ENCODE results near the gene CLMP.
"Not testable (repeated sequence)": the region's sequence is repeated elsewhere in the genome, so short reads cannot be mapped to it uniquely, and the experiment has no call there.

CLMP gene

DNA sequence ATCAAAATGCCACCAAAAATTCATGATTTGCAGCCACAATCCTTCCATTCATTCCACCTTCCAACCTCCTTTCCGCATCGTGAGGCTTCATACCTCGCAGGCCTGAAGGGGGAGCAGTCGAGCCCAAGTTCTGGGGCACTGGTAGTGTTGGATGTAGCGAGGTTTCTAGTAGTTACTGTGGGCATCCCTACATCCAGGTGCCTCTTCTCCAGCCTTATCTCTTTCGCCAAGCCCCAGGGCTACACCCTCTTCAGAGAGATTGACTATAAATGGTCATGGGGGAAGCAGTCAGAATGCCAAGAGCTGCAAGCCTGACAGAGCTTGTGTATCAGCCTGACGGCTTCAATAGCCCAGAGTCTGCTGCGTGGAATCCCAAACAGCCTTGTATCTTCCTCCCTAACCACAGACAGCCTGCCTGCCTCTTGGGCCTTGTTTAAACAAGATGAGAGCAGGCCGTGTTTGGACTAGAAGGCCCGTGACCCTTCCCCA, 28.9 kb downstream of the CLMP start:
- DNase-seq, result peak; percentile 78

GRCh38 chr11:123164732-123165450, 30.2 kb downstream of the CLMP start:
- DNase-seq, result no peak

- no peak for DNase-seq
Observed at GRCh38 chr11:123163621-123164020, 31.4 kb downstream of the CLMP start.

- no peak for DNase-seq
Observed at GRCh38 chr11:123161376-123162030, 33.5 kb downstream of the CLMP start.

DNA sequence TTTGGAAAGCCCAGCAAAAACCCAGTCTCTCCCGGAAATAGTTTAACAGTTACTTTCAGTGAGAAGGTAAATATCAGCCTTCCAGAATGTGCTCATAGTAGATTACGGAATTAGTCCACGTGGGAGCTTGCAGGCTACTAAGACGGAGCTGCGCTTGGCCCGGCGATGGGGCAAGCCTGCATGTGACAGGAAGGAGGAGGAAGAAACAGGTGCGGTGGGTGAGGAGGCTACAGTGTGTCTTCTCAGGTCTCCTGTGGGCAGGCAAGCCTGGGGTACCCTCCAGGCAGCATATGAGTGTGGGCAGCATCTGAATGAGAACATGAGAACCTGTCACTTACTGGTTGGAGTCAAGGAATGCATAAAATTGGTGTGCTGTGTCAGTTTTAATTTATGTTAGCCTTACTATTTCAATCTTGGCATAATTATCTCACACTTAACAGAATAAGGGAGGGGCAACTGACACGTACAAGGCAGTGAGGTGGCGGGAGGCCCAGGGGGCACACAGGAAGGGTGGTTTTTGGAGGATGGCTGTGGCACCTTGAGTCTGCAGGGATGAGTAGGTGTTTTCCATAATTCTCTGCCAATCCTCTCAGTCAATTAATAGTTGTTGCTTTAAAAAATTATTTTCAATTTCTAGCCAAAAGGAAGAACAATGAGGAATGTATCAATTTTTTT, 35.7 kb downstream of the CLMP start:
- no peak for DNase-seq

- no peak for DNase-seq
Observed at GRCh38 chr11:123158033-123159003, 36.7 kb downstream of the CLMP start.

- no peak for DNase-seq
Observed at GRCh38 chr11:123152951-123153350, 42.1 kb downstream of the CLMP start.

DNA sequence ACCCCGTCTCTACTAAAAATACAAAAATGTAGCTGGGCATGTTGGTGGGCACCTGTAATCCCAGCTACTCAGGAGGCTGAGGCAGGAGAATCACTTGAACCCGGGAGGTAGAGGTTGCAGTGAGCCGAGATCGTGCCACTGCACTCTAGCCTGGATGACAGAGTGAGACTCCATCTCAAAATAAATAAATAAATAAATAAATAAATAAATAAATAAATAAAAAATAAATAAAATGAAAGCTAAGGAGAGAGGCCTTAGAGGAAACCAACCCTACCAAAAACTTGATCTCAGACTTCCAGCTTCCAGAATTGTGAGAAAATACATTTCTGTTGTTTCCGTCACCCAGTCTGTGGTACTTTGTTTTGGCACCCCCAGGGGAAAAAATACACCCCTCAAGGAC, 42.7 kb downstream of the CLMP start:
- not testable (repeated sequence) for DNase-seq

DNA sequence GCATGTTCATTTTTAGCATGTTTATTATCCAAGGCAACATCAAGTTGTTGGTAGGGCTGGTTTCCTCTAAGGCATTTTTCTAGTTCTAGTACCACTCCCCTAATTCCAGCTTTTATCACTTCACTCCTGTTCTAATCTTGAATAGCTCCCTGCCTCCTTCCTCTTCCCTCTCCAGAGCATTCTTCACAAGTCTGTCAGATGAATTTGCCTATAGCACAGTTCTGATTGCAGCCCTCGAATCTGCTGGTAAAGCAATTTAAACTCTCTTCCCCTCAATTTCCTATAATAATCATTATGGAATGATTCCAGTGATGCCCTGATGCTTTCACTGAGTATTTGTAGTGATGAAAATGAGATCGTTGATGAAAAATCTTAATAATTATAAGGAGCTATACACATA, 43.3 kb downstream of the CLMP start:
- DNase-seq, result no peak

GRCh38 chr11:123151366-123151765, 43.7 kb downstream of the CLMP start:
- DNase-seq, result no peak

DNA sequence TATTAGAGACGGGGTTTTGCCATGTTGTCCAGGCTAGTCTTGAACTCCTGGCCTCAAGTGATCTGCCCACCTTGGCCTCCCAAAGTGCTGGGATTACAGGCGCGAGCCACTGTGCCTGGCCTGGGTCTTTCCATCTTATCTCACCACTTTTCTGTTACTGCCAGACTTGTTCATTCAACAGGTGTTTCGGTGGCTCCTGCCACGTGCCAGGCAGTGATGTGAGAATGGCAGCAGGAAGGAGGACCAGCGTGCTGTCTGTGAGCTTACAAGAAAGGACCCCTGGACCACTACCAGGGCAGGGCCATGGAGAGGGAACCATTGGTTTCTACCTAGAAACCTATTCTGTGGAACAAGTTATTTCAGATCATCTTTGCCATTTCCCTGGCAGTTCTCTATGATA, 44.2 kb downstream of the CLMP start:
- no peak for DNase-seq

DNA sequence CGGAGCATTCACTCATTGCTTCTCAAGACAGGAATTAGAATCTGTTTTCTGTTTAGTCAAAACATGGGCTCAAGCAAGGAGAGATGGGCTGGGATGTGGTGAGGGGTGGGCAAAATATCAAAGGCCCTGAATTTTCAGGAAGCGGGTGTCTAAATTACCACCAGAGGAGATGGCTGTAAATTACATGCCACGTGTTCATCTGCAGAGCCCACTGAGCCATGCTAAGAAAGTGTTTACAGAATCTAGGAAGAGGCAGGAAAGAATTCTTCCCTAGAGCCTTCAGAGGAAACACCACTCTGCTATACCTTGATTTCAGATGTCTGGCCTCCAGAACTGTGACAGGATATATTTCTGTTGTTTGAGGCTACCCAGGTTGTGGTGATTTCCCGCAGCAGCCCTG, 46.1 kb downstream of the CLMP start:
- DNase-seq, result no peak

- no peak for DNase-seq
Observed at GRCh38 chr11:123145661-123146060, 49.4 kb downstream of the CLMP start.

GRCh38 chr11:123145220-123145619, 49.8 kb downstream of the CLMP start:
- DNase-seq, result peak; percentile 72

DNA sequence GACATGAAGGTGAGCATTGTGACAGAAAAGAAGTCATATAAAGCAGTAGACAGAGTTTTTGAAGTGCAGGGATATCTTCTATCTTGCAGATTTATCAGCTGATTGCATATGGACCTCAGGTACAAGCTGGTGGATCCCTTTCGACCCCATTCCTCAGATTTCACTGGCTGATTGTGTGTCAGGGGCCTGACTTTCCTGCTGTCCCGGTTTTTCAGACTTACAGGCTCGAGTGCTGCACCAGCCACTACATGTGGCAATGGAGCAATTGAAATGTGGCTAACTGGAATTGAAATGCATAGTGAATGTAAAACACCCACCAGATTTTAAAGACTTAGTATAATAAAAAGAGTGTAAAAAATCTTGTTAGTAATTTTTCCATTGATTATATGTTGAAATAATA, 50.3 kb downstream of the CLMP start:
- DNase-seq, result no peak

- no peak for DNase-seq
Observed at GRCh38 chr11:123143921-123144320, 51.1 kb downstream of the CLMP start.

GRCh38 chr11:123143476-123143875, 51.6 kb downstream of the CLMP start:
- DNase-seq, result no peak

DNA sequence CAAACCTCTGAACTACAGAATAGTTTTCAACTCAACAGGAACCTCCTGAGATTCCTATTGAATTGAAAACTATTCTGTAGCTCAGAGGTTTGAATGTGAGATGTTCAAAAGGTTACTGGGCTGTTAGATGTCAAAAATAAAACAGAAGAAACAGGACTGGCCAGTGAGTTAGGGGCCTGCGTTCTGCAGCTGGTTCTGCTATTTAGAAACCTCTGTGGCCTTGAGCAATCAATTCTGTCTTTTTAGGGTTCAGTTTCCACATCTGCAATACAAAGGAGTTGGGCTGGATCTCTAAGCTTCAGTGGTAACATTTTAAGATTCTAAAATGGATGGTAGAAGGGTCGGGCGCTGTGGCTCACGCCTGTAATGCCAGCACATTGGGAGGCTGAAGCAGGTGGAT, 55.8 kb downstream of the CLMP start:
- DNase-seq, result no peak

DNA sequence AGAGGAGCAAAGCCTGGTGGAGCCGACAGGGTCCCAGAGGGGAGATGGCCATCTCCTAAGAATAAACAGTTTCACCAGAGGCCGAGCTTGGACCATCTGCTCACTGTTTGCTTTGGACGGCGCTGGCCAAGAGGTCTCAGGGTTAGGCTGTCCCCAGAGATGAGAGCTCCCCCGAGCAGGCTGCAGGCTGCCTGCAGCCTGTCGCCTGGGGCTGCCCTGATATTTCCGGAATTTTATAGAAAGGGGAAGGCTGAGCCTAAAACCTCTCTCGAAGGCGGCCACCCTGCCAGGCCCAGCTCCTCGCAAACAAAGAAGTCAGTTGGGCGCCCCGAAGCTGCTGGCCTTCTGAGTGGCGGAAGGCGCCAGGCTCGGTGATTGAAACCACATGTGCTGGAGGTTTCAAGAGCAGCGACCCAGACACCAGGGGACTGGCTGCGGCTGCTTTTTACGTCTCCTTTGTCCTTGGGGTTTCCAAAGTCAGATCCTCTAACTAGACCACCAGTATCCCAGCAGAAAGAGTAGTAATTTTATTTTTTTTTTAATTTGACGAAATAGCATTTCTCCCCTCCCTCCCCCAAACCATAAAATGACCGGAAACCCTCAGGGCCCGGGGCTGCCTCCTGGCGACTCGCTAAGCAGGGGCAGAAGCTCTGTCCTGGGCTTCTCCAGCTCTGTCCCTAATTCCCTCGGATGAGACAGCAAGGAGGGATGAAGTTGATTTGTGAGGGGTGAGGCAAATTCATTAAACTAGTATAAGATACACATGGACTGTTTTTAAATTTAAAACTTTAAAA, 57.4 kb downstream of the CLMP start:
- peak; percentile 94 for DNase-seq

DNA sequence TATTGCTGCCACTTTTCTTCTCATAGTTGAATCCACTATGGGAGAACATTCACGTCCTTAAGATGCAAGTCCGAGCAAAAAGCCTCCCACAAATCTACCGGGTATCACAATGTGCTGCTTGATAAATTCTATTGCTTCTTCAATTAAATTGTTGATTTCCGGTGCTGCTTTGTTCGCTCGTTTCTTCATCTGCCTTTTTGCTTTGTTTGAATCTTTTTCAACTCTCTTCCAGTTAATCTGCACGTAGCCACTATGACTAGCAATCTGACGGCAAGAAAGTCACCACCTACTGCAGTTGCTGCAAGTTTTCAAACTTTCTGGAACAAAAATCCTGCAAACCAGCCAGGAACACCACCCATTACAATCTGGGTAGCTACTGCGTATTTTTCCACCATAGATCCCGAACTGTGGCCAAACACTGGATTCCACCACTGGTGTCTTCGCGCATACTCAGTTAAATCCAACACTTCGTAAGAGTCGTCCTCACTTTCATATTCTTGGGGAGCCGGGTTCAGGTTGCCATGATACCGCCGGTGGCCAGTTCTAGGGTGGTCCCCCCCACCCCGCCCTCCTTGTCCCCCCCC, 59.1 kb downstream of the CLMP start:
- DNase-seq, result no peak

DNA sequence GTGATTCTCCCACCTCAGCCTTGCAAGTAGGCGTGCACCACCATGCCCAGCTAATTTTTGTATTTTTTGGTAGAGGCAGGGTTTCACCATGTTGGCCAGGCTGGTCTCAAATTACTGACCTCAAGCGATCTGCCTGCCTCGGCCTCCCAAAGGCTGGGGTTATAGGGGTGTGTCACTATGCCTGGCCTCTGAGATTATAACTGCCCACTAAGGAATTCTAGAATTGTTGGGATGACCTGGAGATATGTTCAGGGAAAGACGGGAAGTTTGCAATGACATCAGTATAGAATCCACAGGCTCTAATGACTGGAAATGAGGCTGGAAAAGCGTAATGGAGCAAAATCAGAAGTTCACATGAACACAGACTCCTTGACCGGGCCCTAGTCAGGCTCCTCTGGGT, 62.2 kb downstream of the CLMP start:
- DNase-seq, result no peak

Data from fibroblast of skin of right biceps (primary cell).